CD4-positive, alpha-beta T cell treated with Interferon alpha-2 for 1 hour (primary cell): ENCODE data around the gene DOK7.
"Not testable (repeated sequence)": the region's sequence is repeated elsewhere in the genome, so short reads cannot be mapped to it uniquely, and the experiment has no call there.

Source experiments
- DNase-seq, 2 donors: peaks; one replicate each; pipeline ENCODE4 v3.0.0-alpha.2; 2020 to 2022

DOK7 gene

GRCh38 chr4:3444351-3445110, 18.6 kb upstream of the DOK7 start:
- DNase-seq = no peak

DNA sequence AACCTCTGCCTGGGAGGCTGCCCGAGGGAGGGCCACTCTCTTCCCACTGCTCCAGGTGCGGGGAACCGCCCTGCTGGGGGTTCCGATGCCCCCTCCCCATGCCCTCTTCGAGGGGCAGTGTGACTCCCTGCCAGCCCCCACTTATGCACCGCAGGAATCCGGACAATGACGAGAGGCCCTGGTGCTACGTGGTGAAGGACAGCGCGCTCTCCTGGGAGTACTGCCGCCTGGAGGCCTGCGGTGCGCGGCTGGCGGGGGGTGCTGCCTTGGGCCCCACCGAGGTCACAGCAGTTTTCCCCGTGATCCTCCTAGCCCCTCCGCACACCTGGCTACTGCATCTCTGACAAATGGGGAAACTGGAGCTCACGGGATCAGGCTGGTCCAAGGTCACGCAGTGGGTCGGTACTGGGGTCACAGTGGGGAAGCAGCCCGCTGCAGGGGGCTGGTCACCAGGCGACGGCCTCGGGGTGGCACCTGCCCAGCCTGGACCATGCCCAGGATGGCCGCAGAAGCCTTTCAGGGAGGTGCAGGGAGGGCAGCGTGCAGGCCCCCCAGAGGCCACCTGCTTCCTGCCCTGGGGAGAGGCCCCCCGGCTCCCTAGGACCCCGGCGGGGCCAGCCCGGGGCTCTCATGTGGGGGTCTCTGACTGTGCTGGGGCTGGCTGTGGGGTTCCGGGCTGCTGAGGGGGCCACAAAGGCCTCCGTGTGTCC, 17.8 kb upstream of the DOK7 start:
- no peak for DNase-seq

DNA sequence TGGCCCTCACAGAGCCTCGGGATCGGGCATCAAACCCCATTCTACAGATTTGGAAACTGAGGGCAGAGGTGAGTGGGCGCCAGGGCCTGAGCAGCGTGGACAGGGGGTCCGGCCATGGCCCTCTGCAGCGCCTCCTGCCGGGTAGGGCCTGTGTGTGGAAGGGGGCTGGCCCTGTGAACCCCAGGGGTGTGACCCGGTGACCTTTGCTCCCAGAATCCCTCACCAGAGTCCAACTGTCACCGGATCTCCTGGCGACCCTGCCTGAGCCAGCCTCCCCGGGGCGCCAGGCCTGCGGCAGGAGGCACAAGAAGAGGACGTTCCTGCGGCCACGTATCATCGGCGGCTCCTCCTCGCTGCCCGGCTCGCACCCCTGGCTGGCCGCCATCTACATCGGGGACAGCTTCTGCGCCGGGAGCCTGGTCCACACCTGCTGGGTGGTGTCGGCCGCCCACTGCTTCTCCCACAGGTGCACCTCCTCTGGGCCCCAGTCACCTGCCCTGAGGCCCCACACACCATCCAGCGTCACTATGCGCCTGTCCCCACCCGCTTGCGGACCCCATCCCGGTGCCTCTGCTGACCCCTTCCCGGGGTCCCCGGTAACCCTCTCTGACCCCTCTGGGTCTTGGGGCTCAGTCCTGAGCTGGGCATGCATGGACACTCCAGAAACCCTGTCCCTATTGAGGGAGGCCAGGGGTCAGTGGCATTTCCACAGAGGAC, 17.1 kb upstream of the DOK7 start:
- no peak for DNase-seq

GRCh38 chr4:3446631-3447320, 16.3 kb upstream of the DOK7 start:
- DNase-seq = no peak

DNA sequence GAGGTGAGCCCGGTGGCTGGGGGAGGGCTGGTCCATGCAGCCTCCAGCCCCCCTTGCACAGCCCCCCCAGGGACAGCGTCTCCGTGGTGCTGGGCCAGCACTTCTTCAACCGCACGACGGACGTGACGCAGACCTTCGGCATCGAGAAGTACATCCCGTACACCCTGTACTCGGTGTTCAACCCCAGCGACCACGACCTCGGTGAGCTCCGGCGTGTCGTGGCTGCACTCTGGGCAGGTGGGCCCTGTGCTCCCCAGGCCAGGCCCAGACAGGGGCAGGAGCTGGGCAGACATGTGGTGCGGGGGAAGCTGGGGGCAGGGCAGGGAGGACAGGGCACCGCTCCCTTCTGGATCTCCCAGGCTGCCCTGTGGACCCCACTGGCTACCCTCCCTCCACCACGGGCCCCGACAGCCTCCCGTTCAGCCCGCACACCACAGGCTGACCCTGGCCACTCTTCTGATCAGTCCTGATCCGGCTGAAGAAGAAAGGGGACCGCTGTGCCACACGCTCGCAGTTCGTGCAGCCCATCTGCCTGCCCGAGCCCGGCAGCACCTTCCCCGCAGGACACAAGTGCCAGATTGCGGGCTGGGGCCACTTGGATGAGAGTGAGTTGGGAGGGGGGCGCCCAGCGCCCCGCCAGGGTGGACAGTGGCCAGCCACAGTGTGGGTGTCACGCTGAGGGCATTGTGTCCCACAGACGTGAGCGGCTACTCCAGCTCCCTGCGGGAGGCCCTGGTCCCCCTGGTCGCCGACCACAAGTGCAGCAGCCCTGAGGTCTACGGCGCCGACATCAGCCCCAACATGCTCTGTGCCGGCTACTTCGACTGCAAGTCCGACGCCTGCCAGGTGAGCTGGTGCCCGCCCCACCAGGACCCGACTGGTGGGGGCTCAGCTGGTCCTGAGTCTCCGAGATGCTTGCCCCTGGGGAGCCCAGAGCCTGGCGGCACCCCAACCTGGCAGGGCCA, 15.4 kb upstream of the DOK7 start:
- no peak for DNase-seq

GRCh38 chr4:3449047-3449573, 14.0 kb upstream of the DOK7 start:
- DNase-seq = no peak

DNA sequence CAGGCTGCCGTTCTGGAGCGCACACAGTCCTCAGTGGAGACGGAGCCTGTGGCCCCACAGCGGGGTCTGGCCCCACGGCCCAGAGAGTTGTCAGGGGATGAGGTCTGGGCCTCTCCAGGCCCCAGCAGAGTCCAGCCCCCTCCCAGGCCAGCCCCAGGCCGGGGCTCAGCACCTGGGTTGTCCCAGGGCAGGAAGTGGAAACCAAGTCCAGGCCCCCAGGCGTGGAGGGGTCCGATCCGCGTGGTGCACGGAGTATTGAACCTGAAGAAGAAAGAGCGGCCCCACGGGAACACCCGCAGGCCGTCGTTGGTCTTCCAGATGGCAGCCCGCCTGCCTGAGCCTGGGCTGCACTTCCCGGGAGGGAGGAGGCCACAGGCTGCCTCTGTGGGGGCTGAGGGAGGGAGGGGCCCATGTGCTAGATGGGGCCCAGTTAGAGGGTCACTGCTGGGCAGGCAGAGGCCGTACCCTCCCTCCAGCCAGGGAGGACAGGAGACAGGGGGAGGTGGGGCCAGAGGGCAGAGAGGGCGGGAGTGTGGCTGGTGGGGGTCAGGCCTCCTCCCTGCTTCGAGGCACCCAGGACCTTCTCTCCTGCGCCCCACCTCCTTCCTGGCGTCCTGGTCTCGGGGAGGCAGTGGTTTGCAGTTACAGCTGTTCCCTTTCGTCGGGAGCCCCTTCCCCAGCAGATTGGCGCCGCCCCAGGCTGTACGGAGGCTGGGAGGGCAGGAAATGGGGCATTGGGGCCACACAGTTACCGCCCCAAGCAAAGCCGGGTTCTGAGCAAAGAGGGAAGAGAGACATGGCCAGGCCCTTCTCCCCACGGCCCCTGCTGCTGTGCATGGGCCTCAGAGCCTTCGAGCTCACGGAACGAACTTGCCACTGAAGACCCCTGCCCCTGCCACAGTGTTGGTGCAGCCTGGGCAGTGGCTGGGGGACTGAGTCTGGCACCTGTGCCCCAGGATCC, 13.3 kb upstream of the DOK7 start:
- no peak for DNase-seq

- DNase-seq = no peak
These were observed 12.5 kb upstream of the DOK7 start for GRCh38 chr4:3450643-3451042.

DNA sequence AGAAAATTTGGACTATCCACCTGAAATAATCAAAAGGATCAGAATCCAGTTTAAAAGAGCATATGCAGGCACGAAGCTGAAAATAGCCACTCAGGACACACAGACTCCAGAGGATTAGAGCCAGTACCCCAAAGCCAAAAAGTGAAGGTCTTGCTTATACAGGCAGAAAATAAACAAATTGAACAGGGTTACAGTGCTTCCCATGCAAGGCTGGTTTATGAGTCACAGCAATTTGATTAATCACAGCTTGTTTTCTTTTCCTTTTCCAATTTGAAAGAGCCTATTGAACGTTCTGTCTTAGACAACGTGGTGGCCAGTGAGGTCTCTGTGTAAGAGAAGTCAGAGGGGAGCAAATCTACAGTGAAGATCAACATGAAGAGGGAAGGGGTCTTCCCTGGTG, 11.2 kb upstream of the DOK7 start:
- DNase-seq = no peak

- DNase-seq = no peak
These were observed 10.7 kb upstream of the DOK7 start for GRCh38 chr4:3452376-3452775.

- DNase-seq = not testable (repeated sequence)
These were observed 7.5 kb upstream of the DOK7 start for GRCh38 chr4:3455596-3455995.

- DNase-seq = no peak
These were observed 4.7 kb upstream of the DOK7 start for GRCh38 chr4:3458371-3458770.

GRCh38 chr4:3459156-3459555, 4.0 kb upstream of the DOK7 start:
- DNase-seq = not testable (repeated sequence)

DNA sequence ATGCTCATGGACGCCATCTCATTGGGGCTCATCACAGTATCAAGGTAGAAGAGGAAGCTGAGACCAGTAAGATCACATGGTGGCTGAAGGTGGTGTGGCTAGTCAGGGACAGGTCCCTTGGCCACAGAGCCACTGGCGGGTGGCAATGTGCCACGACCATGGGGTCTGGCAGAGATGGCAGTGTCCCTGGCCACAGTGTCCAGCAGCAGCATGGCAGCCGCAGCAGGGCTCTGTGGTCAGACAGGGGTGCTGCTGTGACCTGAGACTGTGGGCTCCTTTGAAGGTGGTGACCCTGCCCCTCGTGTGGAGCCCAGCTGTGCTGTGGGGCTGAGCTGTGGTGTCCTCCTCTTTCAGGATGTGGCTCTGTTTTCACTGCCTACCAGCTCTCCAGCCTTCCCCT, 2.2 kb upstream of the DOK7 start:
- DNase-seq = no peak

DNA sequence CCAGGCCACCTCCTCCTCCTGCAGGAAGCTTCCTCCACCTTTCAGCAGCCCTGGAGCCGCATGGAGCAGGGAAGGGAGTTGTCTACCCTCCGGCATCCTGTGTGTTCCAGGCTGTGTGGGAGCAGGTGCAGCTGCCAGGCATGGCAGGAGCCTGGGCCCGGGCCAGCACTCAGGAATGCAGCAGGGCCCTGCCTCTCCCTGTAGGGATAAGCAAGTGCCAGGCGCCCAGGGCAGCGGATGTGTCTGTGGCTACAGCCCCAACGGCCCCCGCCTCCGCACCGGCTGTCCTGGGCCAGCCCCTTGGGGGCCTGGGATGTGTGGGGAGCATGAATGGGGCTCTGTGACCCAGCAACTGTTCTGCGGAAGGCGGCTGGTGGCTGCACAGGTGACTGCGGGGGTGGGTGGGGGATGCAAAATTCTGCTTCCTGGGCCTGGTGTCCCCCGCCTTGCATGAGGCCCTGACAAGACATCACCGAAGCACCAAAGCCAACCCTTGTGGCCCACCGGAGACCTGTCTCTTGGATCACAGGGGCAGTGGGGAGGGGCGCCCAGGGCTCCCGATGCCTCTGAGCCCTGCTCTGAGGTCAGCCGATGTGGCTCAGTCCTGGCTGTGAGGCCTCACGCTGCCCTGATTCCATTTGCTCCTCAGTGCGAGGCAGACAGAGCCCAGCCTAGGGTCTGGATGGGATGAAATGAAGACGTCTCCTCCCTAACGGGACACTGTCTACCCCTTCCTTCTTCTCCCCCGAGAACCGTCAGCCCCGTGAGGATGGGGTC, 1.4 kb upstream of the DOK7 start:
- DNase-seq = no peak

DNA sequence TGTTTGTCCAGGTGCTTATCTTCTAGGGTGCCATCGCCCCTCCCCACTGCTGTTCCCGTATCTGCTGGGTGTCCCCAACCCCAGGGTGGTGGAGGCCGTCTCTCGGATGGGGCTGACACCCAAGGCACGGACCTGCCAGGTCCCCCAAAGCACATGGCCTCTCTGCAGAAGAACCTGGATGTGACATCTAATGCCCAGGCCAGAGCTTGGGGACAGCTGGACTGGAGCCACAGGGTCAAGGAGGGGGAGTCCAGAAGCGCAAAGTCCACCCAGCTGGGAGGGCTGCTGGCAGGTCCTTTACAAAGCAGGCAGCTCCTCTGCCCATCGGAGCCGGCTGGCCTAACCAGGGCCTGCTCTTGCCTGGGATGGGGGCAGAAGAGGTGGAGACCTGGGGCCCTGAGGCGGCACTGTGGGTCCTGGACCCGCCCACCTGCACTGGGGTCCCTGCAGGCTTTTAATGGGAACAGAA, 751 bp upstream of the DOK7 start:
- DNase-seq = no peak

GRCh38 chr4:3463556-3464348, 646 bp downstream of the DOK7 start:
- DNase-seq = no peak

- DNase-seq = no peak
These were observed 1.3 kb downstream of the DOK7 start for GRCh38 chr4:3464349-3464905.
